PC-3 (cell line): ENCODE measurements around the gene CLEC16A.

ENCODE experiments used
- CTCF ChIP-seq: fragments of 300-600 bp; sonication (generic); conservative IDR thresholded peaks from 2 replicates; pipeline ENCODE4 v1.5.1; 2017; ENCODE audit warnings: antibody characterized with exemption, low read depth, mild to moderate bottlenecking, low read length
- EZH2 ChIP-seq: fragments of 300-600 bp; sonication (generic); IDR thresholded peaks from one replicate; pipeline ENCODE4 v1.6.1; 2017; ENCODE audit warnings: antibody characterized with exemption, mild to moderate bottlenecking, low read length; ENCODE audit not compliant: unreplicated experiment

GRCh38 chr16:11219178-11219577 is 274.8 kb downstream of the CLEC16A start:
- TF ChIP-seq CTCF, result no peak
- TF ChIP-seq EZH2, result no peak
